HG03565 (cell line): ENCODE measurements around the gene CDC25C.
"Not testable (repeated sequence)": the region's sequence is repeated elsewhere in the genome, so short reads cannot be mapped to it uniquely, and the experiment has no call there.

Source experiments
- ATAC-seq: cut with Tn5 transposase; IDR thresholded peaks from one replicate; pipeline ENCODE4 v1.9.1; 2021; ENCODE audit warnings: mild to moderate bottlenecking, moderate library complexity; ENCODE audit not compliant: unreplicated experiment

The CDC25C gene

GRCh38 chr5:138282920-138283742, 48.5 kb downstream of the CDC25C start:
- ATAC-seq = no peak

DNA sequence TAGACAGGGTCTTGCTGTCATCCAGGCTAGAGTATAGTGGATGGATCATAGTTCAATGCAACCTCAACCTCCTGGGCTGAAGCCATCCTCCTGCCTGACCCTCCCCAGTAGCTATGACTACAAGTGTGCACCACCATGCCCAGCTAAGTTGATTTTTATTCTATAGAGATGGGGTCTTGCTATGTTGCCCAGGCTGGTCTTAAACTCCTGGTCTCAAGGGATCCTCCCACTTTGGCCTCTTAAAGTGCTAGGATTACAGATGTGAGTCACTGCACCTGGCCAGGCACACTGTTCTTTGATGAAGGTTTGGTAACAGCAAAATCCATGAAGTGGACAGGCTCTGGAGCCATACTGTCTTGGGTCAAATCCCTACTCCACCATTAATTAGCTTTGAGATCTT, 50.7 kb downstream of the CDC25C start:
- no peak for ATAC-seq

- no peak for ATAC-seq
These were observed 55.1 kb downstream of the CDC25C start for GRCh38 chr5:138276402-138277054.

GRCh38 chr5:138275895-138276294, 55.7 kb downstream of the CDC25C start:
- no peak for ATAC-seq

DNA sequence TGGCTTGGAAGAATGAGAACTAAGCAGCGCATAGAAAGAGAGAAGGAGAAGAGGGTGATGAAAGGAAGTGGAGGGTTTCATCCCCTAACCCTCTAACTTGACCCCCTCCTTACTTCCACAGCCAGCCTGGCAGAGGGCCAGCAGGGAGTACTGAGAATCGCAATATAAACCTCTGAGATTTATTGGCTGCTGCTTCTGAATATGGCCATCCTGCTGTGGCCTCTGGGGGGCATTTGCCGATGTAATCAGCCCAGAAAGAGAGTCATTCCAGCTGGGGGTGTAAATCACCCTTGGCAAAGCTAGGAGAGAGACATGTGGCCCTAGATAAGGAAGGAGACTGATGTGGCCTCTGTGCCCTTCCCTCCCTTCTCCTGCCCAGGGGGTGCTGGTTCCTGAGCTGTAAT, 56.2 kb downstream of the CDC25C start:
- ATAC-seq = no peak

DNA sequence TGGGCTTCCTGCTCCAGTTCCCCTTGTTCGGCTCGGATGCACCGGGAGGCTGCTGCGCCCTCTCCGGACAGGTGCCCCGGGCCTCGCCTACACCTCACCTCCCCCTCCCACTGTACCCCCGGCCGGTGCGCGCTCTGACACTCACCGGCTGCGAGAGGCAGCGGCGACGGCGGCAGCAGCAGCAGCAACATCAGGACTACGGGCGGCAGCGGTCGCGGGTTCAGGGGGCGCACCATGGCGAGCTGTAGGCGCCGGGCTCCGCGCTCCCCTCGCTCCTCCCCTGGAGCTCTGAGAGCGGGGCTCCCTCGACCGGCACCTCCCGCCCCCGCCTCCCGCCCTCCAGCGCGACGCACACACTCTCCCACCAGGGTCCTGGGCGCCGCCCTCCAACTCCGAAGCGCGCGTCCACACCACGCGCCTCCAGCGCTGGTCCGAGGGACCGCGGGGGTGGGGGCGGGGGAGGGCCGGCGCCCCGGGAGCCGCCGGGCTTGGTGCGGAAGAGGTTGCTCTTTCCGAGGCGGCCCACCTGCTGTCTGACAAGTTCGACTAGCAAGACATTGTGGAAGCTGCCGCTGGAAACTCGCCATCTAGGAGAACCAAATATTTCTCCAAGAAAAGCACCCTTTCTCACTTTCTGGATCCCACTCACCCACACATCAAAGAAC, 57.3 kb downstream of the CDC25C start, which contains the start of gene GFRA3:
GFRA3 (minus strand) TSS at position 433 of the 665 bp plus-strand sequence; CDS start at position 236, 197 bp downstream.
- no peak for ATAC-seq

- ATAC-seq = no peak
These were observed 57.8 kb downstream of the CDC25C start for GRCh38 chr5:138273834-138274188.

GRCh38 chr5:138272681-138273080, 58.9 kb downstream of the CDC25C start:
- ATAC-seq = no peak

- no peak for ATAC-seq
These were observed 60.3 kb downstream of the CDC25C start for GRCh38 chr5:138271281-138271680.

GRCh38 chr5:138264183-138264582, 67.4 kb downstream of the CDC25C start:
- ATAC-seq = no peak

- no peak for ATAC-seq
These were observed 68.0 kb downstream of the CDC25C start for GRCh38 chr5:138263581-138263980.

- ATAC-seq = no peak
These were observed 72.8 kb downstream of the CDC25C start for GRCh38 chr5:138258704-138259292.

- no peak for ATAC-seq
These were observed 74.0 kb downstream of the CDC25C start for GRCh38 chr5:138257583-138257982.

DNA sequence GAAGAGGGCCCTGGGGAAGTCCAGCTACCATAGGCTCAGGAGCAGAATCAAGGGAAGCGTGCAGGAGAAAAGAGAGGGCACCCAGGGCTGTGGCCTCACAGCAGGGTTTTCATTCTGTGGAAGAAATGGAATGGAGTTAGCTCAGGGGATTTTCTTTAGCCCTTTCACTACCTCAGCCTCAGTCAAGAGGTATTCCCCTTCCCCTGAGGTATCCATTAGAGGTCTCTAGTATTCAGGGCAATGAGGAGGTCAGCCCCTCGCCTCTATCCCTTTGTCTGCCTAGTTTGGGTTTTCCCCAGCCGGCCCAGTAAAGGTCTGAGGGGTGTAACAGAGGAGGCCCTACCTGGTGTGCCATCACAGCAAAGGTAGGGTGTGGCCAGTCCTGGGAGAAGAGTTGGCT, 78.7 kb downstream of the CDC25C start:
- ATAC-seq = no peak

GRCh38 chr5:138247800-138248199, 83.8 kb downstream of the CDC25C start:
- not testable (repeated sequence) for ATAC-seq

- ATAC-seq = no peak
These were observed 84.8 kb downstream of the CDC25C start for GRCh38 chr5:138246822-138247221.

GRCh38 chr5:138246334-138246733, 85.3 kb downstream of the CDC25C start:
- no peak for ATAC-seq

GRCh38 chr5:138245717-138246116, 85.9 kb downstream of the CDC25C start:
- ATAC-seq = no peak

DNA sequence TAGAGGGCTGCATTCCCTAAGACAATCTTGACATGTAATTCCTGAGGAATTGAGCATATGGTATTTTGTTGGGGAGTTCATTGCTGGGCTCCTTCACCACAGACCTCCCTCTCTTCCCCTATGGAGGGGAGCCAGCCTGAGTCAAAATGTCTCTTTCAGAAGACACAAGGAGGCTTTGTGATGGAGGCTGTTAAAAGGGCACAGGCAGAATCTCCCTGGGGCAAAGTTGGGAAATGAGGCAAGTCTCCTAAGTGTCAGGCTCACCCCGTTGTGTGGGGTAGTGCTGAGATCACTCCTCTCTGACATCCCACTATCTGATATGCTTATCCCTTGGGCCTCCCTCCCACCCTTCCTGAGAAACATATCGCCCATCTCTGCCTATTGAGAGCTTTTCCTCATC, 87.8 kb downstream of the CDC25C start:
- ATAC-seq = no peak

DNA sequence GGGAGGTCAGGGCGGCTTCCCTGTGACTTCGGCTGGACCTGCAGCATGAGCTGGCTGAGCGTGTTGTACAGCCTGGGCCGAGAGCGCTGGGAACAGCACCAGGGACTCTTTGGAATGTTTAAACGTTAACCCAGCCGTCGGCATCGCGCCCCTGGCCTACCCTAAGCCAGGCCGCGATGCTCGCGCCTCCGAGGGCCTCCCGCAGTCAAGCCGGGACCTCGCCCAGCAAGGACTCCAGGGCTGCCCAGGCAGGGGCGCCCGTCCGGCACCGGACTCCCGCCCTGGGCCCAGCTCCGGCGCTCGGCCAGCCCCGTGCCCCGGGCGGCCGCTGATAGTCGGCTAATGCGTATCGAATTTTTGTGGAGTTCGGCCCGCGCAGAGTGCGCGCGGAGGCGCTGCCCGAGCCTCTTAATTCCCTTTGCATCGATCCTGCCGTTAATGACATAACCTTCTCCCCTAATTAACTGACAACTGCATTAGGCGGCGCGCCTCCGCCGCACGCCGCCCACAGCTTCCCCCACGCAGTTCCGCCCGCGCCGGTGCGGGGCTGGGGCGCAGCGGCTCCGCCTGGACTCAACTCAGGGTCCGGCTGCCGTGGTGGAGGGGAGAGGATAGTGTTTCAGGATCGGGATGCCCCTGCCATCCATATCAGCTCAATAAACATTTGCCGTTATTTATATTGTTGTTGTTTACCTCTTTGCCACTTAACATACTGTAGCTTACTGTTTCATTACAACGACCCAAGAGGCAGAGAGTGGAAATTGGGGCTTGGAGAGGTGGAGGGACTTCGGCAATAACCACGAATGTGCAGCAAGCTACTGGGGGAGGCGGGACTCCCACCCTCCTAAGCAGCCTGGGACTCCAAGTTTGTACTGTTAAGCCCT, 89.7 kb downstream of the CDC25C start:
- no peak for ATAC-seq
